BLaER1 treated with 17β-estradiol and CSF1 and Interleukin-3, amounts not matched to agents 10 nM and 100 nM (cell line): Measurements from ENCODE around the gene RSPH10B2.
"Not testable (repeated sequence)": the region's sequence is repeated elsewhere in the genome, so short reads cannot be mapped to it uniquely, and the experiment has no call there.

Experiments
- H3K27ac ChIP-seq, 11 experiments: shearing (Covaris generic); formaldehyde crosslinking; 2 replicates each; pipeline ENCODE4 v1.8.1; 2022
- H3K27me3 ChIP-seq, 11 experiments: shearing (Covaris generic); formaldehyde crosslinking; 2 replicates each; pipeline ENCODE4 v1.8.1; 2022
- H3K36me3 ChIP-seq, 11 experiments: shearing (Covaris generic); formaldehyde crosslinking; 2 replicates each; pipeline ENCODE4 v1.8.1; 2022
- H3K4me1 ChIP-seq, 10 experiments: shearing (Covaris generic); formaldehyde crosslinking; 2 replicates each; pipeline ENCODE4 v1.8.1; 2022
- H3K4me2 ChIP-seq, 11 experiments: shearing (Covaris generic); formaldehyde crosslinking; 2 replicates each; pipeline ENCODE4 v1.8.1; 2022
- H3K4me3 ChIP-seq, 10 experiments: shearing (Covaris generic); formaldehyde crosslinking; 2 replicates each; pipeline ENCODE4 v1.8.1; 2022
- H3K9ac ChIP-seq, 11 experiments: shearing (Covaris generic); formaldehyde crosslinking; 2 replicates each; pipeline ENCODE4 v1.8.1; 2022
- H3K9me3 ChIP-seq, 11 experiments: shearing (Covaris generic); formaldehyde crosslinking; replicated peaks in 1 of 11; 2 replicates each; pipeline ENCODE4 v1.8.1; 2022
- H4K20me1 ChIP-seq, 11 experiments: shearing (Covaris generic); formaldehyde crosslinking; 2 replicates each; pipeline ENCODE4 v1.8.1; 2022
- Cebpa-rat ChIP-seq, 11 experiments: shearing (Covaris generic); IDR thresholded peaks; 2 replicates each; pipeline ENCODE4 v1.8.1; 2022

RSPH10B2 gene

GRCh38 chr7:6753964-6754363 lies at the start of gene RSPH10B2:
Gene RSPH10B2, plus strand, starts transcription at chr7:6754103. Its CDS starts 3,575 bp downstream, at chr7:6757678.
- not testable (repeated sequence) for H3K4me3 ChIP-seq, H3K36me3 ChIP-seq, H3K27me3 ChIP-seq, H3K4me2 ChIP-seq, H3K4me1 ChIP-seq, H3K9ac ChIP-seq, H3K9me3 ChIP-seq, H3K27ac ChIP-seq, H4K20me1 ChIP-seq

GRCh38 chr7:6705959-6706665 lies 47.8 kb upstream of the RSPH10B2 start:
- Histone ChIP-seq H3K36me3 (peaks cover 40 to 42% (median 41%) of the 10 kb centered on the region in 11 experiments), H4K20me1 (peaks cover 0 to 33% (median 10%) of the 10 kb centered on the region in 11 experiments; a peak in 11 of 22 replicates), H3K4me1 (peaks cover 8 to 38% (median 16%) of the 10 kb centered on the region in 10 experiments; a peak in 19 of 20 replicates), H3K4me3 (peak overlapping the region; percentile 91 to 100 (median 97)), H3K27me3 (no peaks in the 10 kb centered on the region; a peak in 1 of 22 replicates), H3K27ac (peak overlapping the region; percentile 96 to 99 (median 98)), H3K4me2 (peak overlapping the region; percentile 82 to 93 (median 88)), H3K9ac (peak overlapping the region; percentile 97 to 100 (median 99)), H3K9me3 (peaks cover 56 to 87% (median 78%) of the 10 kb centered on the region in 11 experiments)
- no peak for TF ChIP-seq Cebpa-rat (IDR thresholded peaks at IDR 0.05)

GRCh38 chr7:6706666-6707407 lies 47.1 kb upstream of the RSPH10B2 start, which contains the start of gene ZNF12:
Gene ZNF12, minus strand, starts transcription at chr7:6706947. Its CDS starts 1,774 bp downstream, at chr7:6705173.
- Histone ChIP-seq H3K27ac (peak within 1 kb of the TSS; percentile 96 to 99 (median 98)), H3K9me3 (peaks cover 49 to 84% (median 73%) of the 10 kb centered on the region in 11 experiments), H3K9ac (peak within 1 kb of the TSS; percentile 97 to 100 (median 99)), H4K20me1 (peaks cover 0 to 27% (median 9%) of the 10 kb centered on the region in 11 experiments; a peak in 10 of 22 replicates), H3K4me1 (peaks cover 8 to 31% (median 15%) of the 10 kb centered on the region in 10 experiments; a peak in 19 of 20 replicates), H3K4me2 (peak within 1 kb of the TSS; percentile 82 to 93 (median 88)), H3K27me3 (no peaks in the 10 kb centered on the region; a peak in 1 of 22 replicates), H3K4me3 (peak within 1 kb of the TSS; percentile 91 to 100 (median 97)), H3K36me3 (peaks cover 33 to 35% (median 33%) of the 10 kb centered on the region in 11 experiments)
- no peak for TF ChIP-seq Cebpa-rat (IDR thresholded peaks at IDR 0.05)

- H3K9me3 ChIP-seq = peaks cover 36 to 71% (median 61%) of the 10 kb centered on the region in 11 experiments
- H3K4me3 ChIP-seq = no peak overlapping the region
- no peak overlapping the region for H3K27ac ChIP-seq
- no peaks in the 10 kb centered on the region; a peak in 1 of 22 replicates for H3K27me3 ChIP-seq
- peaks cover 8 to 22% (median 13%) of the 10 kb centered on the region in 10 experiments; a peak in 19 of 20 replicates for H3K4me1 ChIP-seq
- no peak for TF ChIP-seq Cebpa-rat (IDR thresholded peaks at IDR 0.05)
- H3K36me3 ChIP-seq = peaks cover 22 to 23% (median 22%) of the 10 kb centered on the region in 11 experiments
- H3K4me2 ChIP-seq = no peak overlapping the region
- H4K20me1 ChIP-seq = peaks cover 0 to 19% (median 8%) of the 10 kb centered on the region in 11 experiments; a peak in 9 of 22 replicates
- H3K9ac ChIP-seq = no peak overlapping the region
Measured at GRCh38 chr7:6708304-6708703, 45.6 kb upstream of the RSPH10B2 start.

- peaks cover 14 to 26% (median 21%) of the 10 kb centered on the region in 10 experiments for H3K4me1 ChIP-seq
- H4K20me1 ChIP-seq = peaks cover 0 to 16% (median 8%) of the 10 kb centered on the region in 11 experiments; a peak in 9 of 22 replicates
- no peak overlapping the region for H3K27ac ChIP-seq
- H3K27me3 ChIP-seq = no peaks in the 10 kb centered on the region
- H3K9ac ChIP-seq = no peak overlapping the region
- no peak for TF ChIP-seq Cebpa-rat (IDR thresholded peaks at IDR 0.05)
- no peak overlapping the region for H3K4me3 ChIP-seq
- peaks cover 21 to 56% (median 46%) of the 10 kb centered on the region in 11 experiments for H3K9me3 ChIP-seq
- H3K36me3 ChIP-seq = peaks cover 7 to 8% (median 7%) of the 10 kb centered on the region in 11 experiments
- H3K4me2 ChIP-seq = no peak overlapping the region
Measured at GRCh38 chr7:6709808-6710207, 44.1 kb upstream of the RSPH10B2 start.

- Histone ChIP-seq H3K27me3 (no peaks in the 10 kb centered on the region), H3K4me1 (peaks cover 9 to 27% (median 21%) of the 10 kb centered on the region in 10 experiments), H3K36me3 (no peaks in the 10 kb centered on the region), H3K4me2 (peak overlapping the region; percentile 21 to 78 (median 68)), H3K4me3 (no peak overlapping the region; a peak in 1 of 20 replicates), H4K20me1 (no peaks in the 10 kb centered on the region), H3K27ac (peak overlapping the region in 8 of 11 experiments; percentile 43 to 70 (median 62); a peak in 13 of 22 replicates), H3K9ac (peak overlapping the region in 1 of 11 experiments; percentile 25; a peak in 2 of 22 replicates), H3K9me3 (peaks cover 12 to 40% (median 28%) of the 10 kb centered on the region in 11 experiments; a peak in 21 of 22 replicates)
- no peak for TF ChIP-seq Cebpa-rat (IDR thresholded peaks at IDR 0.05)
Measured at GRCh38 chr7:6714360-6714759, 39.5 kb upstream of the RSPH10B2 start.

GRCh38 chr7:6715898-6716297 lies 38.0 kb upstream of the RSPH10B2 start:
- H3K27me3 ChIP-seq, H3K9ac ChIP-seq, H3K4me2 ChIP-seq, H3K4me3 ChIP-seq, H4K20me1 ChIP-seq, H3K27ac ChIP-seq, H3K36me3 ChIP-seq: not testable (repeated sequence)
- Histone ChIP-seq H3K9me3 (peaks cover 0 to 25% (median 14%) of the 10 kb centered on the region in 11 experiments; a peak in 16 of 22 replicates), H3K4me1 (peaks cover 9 to 27% (median 21%) of the 10 kb centered on the region in 10 experiments)

- H3K27me3 ChIP-seq = no peaks in the 10 kb centered on the region
- H3K4me3 ChIP-seq = no peak overlapping the region
- H3K27ac ChIP-seq = no peak overlapping the region
- peaks cover 0 to 19% (median 11%) of the 10 kb centered on the region in 11 experiments; a peak in 14 of 22 replicates for H3K9me3 ChIP-seq
- peak overlapping the region in 5 of 11 experiments; percentile 15 to 46 (median 35); a peak in 9 of 22 replicates for H3K4me2 ChIP-seq
- TF ChIP-seq Cebpa-rat (IDR thresholded peaks at IDR 0.05) = no peak
- no peak overlapping the region for H3K9ac ChIP-seq
- no peaks in the 10 kb centered on the region for H4K20me1 ChIP-seq
- H3K4me1 ChIP-seq = peaks cover 9 to 24% (median 21%) of the 10 kb centered on the region in 10 experiments
- no peaks in the 10 kb centered on the region for H3K36me3 ChIP-seq
Measured at GRCh38 chr7:6718124-6718523, 35.8 kb upstream of the RSPH10B2 start.

- 0 out of 22 replicates have a peak overlapping the region, but pooled peaks of 2 of the 11 experiments have one; percentile 31 to 61 for H3K9ac ChIP-seq
- H3K27me3 ChIP-seq, H3K4me3 ChIP-seq, H3K36me3 ChIP-seq, H3K9me3 ChIP-seq, H4K20me1 ChIP-seq: not testable (repeated sequence)
- H3K4me2 ChIP-seq = peak overlapping the region in 9 of 11 experiments; percentile 55 to 85 (median 75); a peak in 10 of 22 replicates
- H3K4me1 ChIP-seq = peaks cover 16 to 30% (median 27%) of the 10 kb centered on the region in 10 experiments
- H3K27ac ChIP-seq = peak overlapping the region in 9 of 11 experiments; percentile 41 to 77 (median 71); a peak in 14 of 22 replicates
Measured at GRCh38 chr7:6724351-6724750, 29.6 kb upstream of the RSPH10B2 start.
